ENCODE measurements around the gene APBA1. TPM values are rescaled to one million over a fixed set of nuclear protein-coding genes. Genes with fewer than 3 reads are reported as not detected.

APBA1 gene
- total and polyA plus RNA-seq, 2 of the 8 experiments (the other 6 are each of a cell fraction or from before 2014, with no cell fraction given): 0.36 to 0.60 TPM

- no peak for TF ChIP-seq NANOG (IDR thresholded peaks at IDR 0.05; ENCODE audit: insufficient read depth, low read depth, low read length, poor library complexity, severe bottlenecking)
- no peak for TF ChIP-seq TAF1 (IDR thresholded peaks at IDR 0.05; ENCODE audit: low read depth, low read length)
- no peak for TF ChIP-seq GABPA (IDR thresholded peaks at IDR 0.05; ENCODE audit: borderline replicate concordance, insufficient read depth, low read length)
- TF ChIP-seq SUZ12 (IDR thresholded peaks at IDR 0.05; ENCODE audit: low read length): no peak
- no peak for TF ChIP-seq GTF2F1 (IDR thresholded peaks at IDR 0.05; ENCODE audit: borderline replicate concordance, low read depth, low read length)
- no peak for TF ChIP-seq ATF3 (IDR thresholded peaks at IDR 0.05; ENCODE audit: insufficient read depth, low read depth, low read length)
Measured at GRCh38 chr9:69658987-69659675, 13.0 kb downstream of the APBA1 start (continued).

Measured in H1 (cell line).